DMS79 treated with DMSO at 0.1 percent for 48 hours (cell line): ENCODE measurements around the gene TMEM74B.
"Not testable (repeated sequence)": the region's sequence is repeated elsewhere in the genome, so short reads cannot be mapped to it uniquely, and the experiment has no call there.

Experiments
- DNase-seq: peaks from one replicate; lab custom pipeline; 2025; lab: John Stamatoyannopoulos, UW

Gene TMEM74B

DNA sequence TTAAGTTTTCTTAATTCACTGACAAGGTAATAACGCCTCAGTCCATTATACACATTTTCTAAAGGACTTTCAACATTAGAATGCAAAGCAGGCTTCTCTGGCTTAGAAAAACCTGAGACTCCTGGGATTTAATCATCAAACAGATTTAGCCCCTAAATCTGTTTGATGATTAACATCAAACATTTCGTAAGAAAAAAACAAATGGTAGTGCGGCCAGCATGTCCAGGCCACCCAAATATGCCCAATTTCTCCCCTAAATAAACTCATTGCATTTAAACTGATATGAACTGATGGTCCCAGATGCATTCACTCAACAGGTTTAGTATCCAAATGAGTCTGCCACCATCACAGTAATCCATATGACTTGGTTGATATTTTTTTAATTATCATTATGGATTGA lies 6.2 kb downstream of the TMEM74B start:
- DNase-seq: no peak

DNA sequence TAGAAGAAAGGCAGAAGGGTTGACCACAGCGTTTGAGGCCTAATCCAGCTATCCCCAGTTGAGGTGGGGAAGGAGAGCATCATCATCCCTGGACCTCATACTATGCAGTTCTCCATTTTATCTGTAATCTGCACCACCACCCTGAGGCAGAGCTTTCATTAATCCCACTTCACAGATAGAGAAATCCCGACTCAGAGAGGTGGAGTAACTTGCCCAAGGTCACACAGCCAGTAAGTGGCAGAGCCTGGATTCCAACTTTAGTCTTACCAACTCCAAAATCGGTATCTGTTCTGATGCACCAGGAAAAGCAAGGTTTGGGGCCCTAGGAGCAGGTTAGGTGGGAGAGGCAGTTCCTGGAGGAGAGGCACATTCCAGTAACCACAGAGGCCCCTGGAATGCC lies 6.7 kb downstream of the TMEM74B start:
- DNase-seq: no peak

DNA sequence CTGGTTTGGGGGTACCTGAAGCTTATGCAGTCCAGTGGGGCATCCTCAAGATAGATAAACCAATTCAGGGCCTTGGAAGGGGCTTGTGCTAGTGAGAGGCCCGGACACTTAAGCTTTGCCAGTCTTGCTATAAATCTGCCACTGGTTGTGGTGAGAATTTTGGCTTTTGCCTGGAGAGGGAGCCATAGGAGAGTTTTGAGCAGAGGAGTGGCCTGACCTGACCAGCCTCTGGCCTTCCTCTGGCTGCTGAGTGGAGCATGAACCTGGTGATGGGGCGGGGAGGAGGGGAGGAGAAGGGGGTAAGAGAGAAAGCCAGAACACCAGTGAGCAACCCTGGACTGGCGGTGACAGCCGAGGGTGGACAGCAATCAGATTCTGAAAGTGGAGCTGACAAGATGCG lies 7.1 kb downstream of the TMEM74B start:
- DNase-seq: no peak

DNA sequence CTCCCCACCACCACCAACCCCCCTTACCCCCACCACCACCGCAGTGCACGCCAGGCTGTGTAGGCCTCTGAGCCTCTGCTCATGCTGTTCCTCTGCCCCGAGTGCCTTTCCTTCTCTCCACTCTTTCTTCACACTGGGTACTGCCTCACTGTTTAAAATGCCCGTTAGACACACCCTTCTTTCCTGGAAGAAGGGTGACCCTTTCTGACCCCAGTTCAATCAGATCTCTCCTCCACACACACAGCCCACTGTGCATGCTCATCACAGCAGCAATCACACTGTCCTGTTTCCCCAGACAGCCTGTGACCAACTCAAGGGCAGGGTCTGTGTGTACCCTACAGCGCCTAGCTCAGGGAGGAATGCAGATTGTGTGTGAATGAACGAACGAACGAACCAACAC lies 10.0 kb downstream of the TMEM74B start:
- no peak for DNase-seq

DNA sequence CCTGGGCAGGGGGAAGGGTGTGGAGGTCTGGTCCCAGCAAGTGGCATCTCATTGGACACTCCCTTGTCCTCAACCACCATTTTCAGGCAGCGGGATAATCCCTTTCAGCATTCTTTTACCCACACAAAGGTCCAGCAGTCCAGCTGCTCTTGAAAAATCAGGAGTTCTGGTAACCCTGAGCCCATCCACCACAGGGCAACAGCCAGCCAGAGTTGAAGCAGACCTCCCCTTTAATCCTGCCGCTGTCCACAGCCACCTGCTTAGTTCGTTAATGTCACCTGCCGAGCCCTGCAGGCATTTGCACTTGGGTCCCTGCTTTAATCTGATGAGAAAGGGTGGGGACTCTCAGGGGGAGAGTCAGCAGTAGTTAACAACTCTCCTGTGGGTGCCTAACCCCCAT lies 11.1 kb downstream of the TMEM74B start:
- DNase-seq: no peak

DNA sequence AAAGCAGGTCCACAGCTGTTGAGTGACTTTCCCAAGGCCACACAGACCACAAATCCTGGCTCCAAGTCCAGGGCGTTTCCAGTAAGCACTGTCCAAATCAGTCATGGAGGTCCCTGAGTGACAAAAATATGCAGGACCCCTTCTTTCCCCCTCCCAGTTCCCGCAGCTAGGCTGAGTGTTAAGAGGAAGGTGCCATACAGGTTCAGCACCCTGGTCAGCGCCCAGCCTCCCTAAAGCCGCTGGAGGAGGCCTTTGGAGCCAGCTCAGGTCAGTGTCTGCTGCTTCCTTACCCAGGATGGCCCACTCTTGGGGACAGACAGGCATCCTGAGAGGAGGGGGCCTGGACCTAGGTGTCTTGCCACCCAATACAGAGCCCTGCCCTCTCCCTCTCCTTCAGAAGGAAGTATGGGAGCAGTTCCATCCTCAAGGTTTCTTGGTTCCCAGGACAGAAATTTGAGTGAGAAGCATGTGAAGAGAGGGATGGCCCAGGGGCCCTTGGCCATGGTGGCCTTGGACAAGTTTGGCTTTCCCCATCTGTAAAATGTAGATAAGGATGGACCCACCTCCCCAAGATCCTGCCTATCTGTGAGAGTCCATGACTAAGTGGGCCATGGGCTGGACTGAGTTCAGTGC lies 13.2 kb downstream of the TMEM74B start:
- DNase-seq: no peak

DNA sequence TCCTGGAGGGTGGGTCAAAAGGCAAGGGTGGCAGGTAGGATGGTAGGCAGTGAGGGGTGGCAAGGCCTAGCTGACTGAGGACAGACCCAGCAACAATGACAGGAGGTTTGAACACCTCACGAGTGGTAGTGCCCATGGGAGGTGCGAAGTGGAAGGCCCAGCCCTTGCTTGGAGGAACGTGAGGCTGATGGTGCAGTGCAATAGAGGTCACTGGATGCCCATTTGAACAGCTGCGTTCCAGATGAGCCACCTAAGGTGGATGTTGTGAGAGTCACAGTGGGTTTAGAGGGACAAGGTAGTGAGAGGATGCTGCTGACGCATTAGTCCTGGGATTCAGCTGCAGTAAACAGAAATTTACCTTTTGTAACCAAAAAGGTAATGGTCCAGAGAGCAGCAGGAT lies 15.6 kb downstream of the TMEM74B start:
- no peak for DNase-seq

DNA sequence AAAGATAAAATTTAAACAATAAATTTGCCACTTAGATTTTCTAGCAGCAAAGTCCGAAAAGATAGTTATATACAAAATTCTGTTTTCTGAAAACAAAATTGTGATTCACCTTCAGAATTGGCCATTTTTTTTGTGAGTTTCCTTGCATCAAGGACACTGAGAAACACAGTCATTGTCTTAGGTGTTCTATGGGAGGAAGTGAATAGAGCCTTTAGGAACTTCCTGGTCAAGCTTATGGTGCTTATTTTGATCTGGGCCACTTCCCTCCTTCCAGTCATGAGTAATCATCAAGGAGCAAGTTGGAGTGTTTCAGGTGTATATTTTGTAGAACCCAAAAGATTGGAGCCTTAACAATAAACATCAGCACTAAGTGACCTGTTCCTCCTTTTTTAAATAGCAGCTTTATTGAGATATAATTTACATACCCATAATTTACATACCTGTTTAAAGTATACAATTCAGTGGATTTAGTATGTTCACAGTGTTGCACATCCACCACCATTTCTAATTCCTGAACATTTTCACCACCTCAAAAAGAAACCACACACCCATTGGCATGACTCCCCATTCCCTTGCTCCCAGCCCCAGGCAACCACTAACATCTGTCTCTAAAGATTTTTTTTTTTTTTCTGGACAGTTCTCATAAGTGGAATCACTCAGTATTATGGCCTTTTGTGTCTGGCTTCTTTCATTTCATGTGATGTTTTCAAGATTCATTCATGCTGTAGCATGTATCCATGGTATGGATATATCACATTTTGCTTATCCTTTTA lies 17.6 kb downstream of the TMEM74B start:
- no peak for DNase-seq

DNA sequence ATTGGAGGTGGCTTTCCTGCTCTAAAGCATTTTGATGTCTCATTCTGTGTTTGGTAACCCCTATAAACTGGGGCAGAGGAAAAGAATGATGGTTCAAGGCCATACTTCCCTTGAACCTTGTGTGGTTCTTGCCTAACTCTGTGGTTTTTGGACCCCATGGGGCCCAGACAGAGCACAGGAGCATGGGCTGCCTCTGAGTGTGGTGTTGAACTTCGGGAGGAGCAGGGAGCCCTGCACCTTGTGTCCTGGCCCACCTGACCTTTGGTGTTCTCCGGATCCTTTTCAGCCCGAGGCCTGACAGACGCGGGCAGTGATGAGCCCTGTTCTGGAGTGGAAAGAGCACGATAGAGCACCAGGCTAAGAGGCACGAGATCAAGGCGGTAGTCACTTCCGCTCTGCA lies 18.8 kb downstream of the TMEM74B start:
- DNase-seq: no peak

DNA sequence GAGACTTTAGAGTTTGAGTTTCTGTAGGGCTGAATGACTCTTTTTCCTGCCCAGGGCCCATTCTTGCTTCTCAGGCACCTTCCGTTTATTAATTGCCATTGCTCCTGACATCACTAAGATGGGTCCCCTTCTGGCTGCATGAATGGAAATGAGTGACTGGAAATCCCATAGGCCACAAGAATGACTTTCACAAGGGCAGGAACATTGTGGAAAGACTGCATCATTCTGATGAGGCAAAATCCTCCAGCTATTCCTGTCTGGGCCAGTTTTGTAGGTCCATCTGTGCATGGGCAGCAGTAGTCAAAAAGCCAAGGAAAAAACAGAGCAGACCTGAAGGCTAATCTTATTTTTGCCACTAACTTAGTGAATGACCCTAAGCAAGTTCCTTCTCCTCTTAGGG lies 19.3 kb downstream of the TMEM74B start:
- DNase-seq: no peak

DNA sequence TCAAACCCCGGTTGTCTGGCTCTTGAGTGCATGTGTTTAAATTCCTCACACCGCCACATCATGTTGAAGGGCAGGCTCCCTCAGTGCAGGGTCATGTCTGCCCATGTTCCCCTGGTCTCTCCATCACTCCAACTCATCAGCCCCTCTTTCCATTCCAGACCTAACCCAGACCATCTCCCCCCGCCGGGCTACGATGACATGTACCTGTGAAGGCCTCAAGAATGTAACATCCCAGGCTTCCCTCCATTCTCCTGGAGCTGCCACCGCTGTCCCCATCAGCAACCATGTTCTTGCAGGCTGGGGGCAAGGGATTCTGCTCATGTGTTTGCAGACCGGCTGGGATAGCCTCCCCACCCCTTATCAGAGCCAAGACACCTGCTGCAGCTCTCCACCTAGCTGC lies 19.9 kb downstream of the TMEM74B start:
- no peak for DNase-seq

DNA sequence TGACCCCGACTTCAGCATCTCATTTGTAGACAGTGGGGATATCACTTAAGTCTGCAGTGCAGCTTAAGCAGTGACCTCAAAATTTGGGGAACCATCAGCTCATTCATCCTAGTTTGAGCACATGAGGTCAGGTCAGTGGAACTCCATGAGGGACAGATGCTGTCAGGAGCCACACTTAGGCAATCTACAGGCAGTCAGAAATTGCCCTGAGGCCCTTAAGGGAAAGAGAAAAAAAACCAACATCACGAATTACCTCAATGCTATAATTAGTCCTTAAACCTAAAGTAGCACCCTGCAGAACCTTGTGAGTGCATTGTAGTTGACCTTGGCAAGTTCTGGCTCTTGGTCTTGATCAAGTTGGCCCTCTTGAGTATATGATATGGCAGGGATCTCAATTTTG lies 21.1 kb downstream of the TMEM74B start:
- DNase-seq: no peak

DNA sequence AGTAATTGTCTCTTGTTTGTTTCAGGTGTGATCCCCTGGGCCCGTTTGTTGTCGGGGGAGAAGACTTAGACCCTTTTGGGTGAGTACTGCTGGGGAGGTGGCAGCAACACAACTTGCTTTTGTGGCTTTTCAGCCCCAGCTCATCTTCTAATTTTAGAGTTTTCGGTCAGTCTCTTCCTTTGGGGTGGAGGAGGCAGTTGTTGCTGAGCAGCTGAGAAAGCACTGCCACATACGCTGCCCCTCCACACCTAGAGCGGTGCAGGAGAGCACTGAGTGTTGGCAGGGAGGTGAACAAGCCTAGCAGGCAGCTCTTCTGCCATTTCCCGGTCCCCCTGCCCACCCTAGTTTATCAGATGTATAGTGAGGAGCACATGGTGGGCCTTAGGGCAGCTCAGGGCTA lies 21.7 kb downstream of the TMEM74B start:
- no peak for DNase-seq

DNA sequence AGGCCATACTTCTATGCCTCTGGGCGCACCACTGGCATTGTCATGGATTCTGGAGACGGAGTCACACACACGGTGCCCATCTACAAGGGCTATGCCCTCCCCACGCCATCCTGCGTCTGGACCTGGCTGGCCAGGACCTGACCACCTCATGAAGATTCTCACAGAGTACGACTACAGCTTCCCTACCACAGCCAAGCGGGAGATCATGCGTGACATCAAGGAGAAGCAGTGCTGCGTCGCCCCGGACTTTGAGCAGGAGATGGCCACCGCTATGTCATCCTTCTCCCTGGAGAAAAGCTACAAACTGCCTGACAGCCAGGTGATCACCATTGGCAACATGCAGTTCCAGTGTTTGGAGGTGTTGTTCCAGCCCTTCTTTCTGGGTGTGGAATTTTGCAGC lies 23.8 kb downstream of the TMEM74B start:
- DNase-seq: no peak

DNA sequence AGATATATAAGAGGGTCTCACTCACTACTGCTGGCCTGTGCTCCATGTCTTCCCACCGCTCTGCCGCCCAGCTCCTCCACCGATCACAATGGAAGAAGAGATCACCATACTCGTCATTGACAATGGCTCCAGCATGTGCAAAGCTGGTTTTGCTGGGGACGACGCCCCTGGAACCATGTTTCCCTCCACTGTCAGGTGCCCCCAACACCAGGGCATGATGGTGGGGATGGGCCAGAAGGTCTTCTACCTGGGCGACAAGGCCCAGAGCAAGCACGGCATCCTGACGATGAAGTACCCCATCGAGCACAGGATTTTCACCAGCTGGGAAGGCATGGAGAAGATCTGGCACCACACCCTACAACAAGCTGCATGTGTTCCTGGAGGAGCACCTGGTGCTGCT lies 24.3 kb downstream of the TMEM74B start:
- no peak for DNase-seq

DNA sequence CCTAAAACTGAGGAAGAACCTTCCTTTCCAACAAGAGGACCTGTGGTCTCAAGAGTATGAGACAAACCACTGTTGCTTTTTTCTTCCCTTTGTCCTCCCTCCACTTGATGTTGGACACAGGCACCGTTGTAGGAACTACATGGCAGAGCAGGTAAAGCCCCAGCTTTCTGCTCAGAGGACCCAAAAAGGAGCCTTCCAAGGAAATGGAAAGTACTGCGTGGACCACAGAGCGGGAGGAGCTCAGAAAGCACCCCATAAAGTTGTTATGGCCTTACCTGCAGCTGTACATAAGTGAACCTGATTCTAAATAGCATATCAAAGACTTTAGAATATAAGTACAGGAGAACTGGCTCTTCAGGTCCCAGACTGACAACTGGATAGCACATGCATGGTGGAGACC lies 29.4 kb downstream of the TMEM74B start:
- no peak for DNase-seq

DNA sequence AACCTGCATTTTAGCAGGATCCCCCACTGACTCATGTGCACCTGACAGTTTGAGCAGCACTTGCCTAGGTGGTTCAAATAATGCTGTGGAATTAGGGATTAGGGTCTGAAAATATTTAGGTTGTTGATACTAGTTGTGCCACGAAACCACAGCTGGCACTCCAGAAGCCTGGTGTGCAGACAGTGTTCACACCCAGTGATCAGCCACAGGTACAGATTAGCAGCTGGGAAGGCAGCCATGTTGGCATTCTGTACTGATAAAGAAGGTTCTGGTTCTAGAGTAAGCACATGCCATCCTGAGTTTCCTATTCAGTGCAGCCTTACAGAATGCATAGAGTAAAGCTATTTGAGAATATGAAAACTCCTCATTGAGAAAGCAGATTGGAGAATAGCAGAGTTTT lies 30.1 kb downstream of the TMEM74B start:
- no peak for DNase-seq

DNA sequence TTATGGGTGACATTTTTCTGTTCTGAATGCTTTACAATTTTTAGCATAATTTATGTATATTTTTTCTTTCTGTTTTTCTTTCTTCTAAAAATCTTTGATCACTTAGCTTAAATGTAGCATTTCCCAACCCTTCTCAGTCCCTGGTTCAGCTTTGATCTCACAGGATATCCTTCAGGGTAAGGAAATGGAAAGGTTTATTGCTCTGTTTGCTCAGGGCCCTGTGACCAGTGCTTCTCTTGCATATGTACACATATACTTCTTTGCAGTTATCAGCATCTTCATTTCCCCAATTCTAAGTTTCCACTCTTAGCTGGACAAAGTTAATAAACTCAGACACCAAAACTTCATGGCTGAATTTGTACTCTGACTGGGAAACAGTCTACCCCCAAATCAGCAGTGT lies 30.6 kb downstream of the TMEM74B start:
- no peak for DNase-seq

DNA sequence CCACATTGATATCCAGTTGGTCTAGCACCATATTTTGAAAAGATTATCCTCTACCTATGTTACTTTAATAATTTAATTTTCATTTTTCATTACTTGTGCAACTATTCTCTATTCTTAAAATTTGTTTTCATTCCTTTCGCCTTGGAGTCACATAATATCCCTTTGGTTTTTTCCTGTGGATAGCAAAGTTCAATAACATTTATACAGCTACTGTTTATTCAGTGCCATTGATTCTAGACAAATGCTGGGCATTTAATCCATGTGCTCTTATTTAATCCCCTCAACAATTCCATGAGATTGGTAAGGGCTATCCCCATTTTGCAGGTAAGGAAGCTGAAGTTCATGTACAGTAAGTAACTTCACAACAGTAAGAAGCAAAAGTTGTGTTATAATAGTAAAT lies 33.8 kb downstream of the TMEM74B start:
- DNase-seq: no peak

DNA sequence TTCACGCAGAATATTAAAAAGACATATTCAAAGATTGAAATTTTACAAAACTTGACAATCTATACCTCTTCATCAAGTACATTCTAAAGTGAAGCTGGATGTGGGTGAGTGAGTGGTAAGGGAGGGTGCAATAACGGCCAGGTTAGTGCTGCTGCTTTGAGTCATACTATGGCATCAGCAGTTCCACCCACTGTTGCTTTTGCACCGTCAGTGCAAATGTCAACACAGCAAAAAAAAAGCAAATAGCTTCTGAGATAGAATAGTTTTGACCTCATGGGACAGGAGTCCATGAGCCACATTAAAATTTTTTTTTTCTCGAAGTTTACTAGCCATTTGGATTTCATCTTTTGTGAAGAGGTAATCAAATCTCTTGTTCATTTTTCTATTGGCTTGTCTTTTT lies 34.6 kb downstream of the TMEM74B start:
- DNase-seq: no peak

DNA sequence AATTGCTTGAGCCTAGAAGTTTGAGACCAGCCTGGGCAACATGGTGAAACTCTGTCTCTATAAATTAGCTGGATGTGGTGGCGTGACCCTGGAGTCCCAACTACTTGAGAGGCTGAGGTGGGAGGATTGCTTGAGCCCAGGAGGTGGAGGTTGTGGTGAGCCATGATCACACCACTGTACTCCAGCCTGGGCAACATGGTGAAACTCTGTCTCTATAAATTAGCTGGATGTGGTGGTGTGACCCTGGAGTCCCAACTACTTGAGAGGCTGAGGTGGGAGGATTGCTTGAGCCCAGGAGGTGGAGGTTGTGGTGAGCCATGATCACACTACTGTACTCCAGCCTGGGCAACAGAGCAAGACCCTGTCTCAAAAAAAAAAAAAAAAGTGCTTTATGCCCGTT lies 35.0 kb downstream of the TMEM74B start:
- DNase-seq: not testable (repeated sequence)

DNA sequence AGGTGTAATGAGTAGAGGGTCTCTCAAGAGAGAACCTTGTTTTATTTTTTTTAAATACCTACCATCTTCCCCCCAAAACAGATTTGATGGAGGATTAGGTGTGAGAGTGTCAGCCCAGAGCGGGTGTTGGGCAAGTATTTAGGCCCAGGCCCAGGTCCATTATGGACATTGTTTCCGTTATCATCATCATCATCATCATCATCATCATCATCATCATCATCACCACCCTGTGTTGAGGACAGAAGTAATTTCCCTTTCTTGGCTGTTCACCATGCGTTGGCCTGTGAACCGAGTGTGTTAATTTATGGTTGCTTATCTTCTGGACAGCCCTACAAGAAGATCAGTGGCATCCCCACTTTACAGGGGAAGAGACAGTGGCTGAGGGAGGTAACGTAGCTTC lies 37.8 kb downstream of the TMEM74B start:
- no peak for DNase-seq

DNA sequence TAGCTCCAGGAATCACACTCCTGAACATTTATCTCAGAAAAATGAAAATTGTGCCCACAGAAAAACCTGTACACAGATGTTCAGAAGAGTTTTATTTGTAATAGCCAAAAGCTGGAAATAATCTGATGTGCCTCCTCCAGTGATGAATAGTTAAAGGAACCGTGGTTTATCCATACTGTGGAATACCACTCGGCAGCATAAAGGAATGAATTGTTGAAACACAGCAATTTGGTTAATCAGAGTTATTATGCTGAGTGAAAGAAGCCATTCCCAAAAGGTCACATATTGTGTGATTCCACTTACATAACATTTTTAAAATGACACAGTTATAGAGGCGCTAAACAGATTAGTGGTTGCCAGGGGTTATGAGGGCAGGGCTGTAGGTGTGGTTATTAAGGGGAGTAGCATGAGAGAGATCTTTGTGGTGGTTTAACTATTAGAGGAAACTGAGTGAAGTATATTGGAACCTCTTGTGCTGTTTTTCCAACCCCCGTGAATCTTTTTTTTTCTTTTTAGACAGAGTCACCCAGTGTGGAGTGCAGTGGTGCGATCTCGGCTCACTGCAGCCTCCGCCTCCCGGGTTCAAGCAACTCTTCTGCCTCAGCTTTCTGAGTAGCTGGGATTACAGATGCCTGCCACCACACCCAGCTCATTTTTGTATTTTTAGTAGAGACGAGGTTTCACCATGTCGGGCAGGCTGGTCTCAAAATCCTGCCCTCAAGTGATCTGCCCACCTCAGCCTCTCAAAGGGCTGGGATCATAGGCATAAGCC lies 40.2 kb downstream of the TMEM74B start:
- DNase-seq: no peak
